Measurements from ENCODE around the gene PCDHA8. TPM values are rescaled to one million over a fixed set of nuclear protein-coding genes. Genes with fewer than 3 reads are reported as not detected.

Gene PCDHA8
- total and polyA plus RNA-seq, 10 of the 15 experiments (the other 5 are each of a cell fraction or from before 2014, with no cell fraction given) = not detected

- DNase-seq (ENCODE audit: low read depth, low spot score) = no peak
- Histone ChIP-seq H3K4me2 (ENCODE audit: control insufficient read depth, insufficient read depth) (no peak overlapping the region), H3K27me3 (replicated peaks in 1 of 2; ENCODE audit: control insufficient read depth in 2 of 2, insufficient read depth in 2 of 2, low read length in 1 of 2) (no peaks in the 10 kb centered on the region), H2AFZ (ENCODE audit: control insufficient read depth, low read depth, low read length) (no peak overlapping the region), H3K27ac (ENCODE audit: control insufficient read depth, insufficient read depth) (no peak overlapping the region), H3K79me2 (ENCODE audit: control insufficient read depth, insufficient read depth, low read length) (no peaks in the 10 kb centered on the region), H3K4me3 (no peak overlapping the region), H3K4me1 (ENCODE audit: control insufficient read depth, insufficient read depth, low read length) (no peaks in the 10 kb centered on the region), H3K9ac (ENCODE audit: control insufficient read depth, insufficient read depth, low read length) (no peak overlapping the region), H4K20me1 (ENCODE audit: control insufficient read depth, insufficient read depth) (no peaks in the 10 kb centered on the region), H3K9me3 (replicated peaks; ENCODE audit: control insufficient read depth, insufficient read depth, low read length) (no peaks in the 10 kb centered on the region; the same call in 2 of the 3 replicates), H3K36me3 (ENCODE audit: control insufficient read depth in 2 of 2, insufficient read depth in 2 of 2, low read length in 1 of 2) (no peaks in the 10 kb centered on the region)
- ChIA-PET RAD21 (ENCODE audit: unreplicated experiment) (no interaction called here), SMC1A (ENCODE audit: uncharacterized antibody, unreplicated experiment) (no interaction called here), CTCF (interaction anchor here (1.5 kb wide), 1 partner anchor 22 kb away, joined by 3 read pairs; no protein-coding TSS in a partner anchor), POLR2A (no interaction called here)
- FAIRE-seq = no peak
- intact Hi-C loops (cut with micrococcal nuclease; ENCODE audit: unreplicated experiment) = no loop called here
- WGBS (ENCODE audit: insufficient coverage, insufficient replicate concordance, low lambda C conversion rate, missing lambda C conversion rate) = 87% methylated on average over 38 of the region's 38 CpGs
- no peak for ATAC-seq
- BruUV-seq (replicated peaks) = no TSS peak
- in situ Hi-C loops (cut with MboI) = loop anchor here (25.0 kb wide), 1 partner anchor 739 kb away; no protein-coding TSS in a partner anchor
- no peak for TF ChIP-seq RFX5 (IDR thresholded peaks at IDR 0.05; ENCODE audit: low read depth, low read length)
- TF ChIP-seq HSF1 (IDR thresholded peaks at IDR 0.05; ENCODE audit: low read depth, low read length) = no peak
- TF ChIP-seq REST (IDR thresholded peaks at IDR 0.05; ENCODE audit: low read depth, low read length) = no peak
- TF ChIP-seq ZZZ3 (IDR thresholded peaks at IDR 0.05; ENCODE audit: control insufficient read depth, insufficient read length, low read depth) = no peak
- TF ChIP-seq CUX1 (IDR thresholded peaks at IDR 0.05; ENCODE audit: insufficient replicate concordance, low read depth, low read length) = no peak
- TF ChIP-seq POLR2A (IDR thresholded peaks at IDR 0.05; ENCODE audit: low read depth, low read length) = no peak
- TF ChIP-seq RB1 (IDR thresholded peaks at IDR 0.05; ENCODE audit: borderline replicate concordance) = no peak
- TF ChIP-seq TAF1 (IDR thresholded peaks at IDR 0.05; ENCODE audit: borderline replicate concordance, low read depth, low read length) = no peak
- TF ChIP-seq ZBTB40 (IDR thresholded peaks at IDR 0.05; ENCODE audit: borderline replicate concordance) = no peak
- no peak for TF ChIP-seq NFYB (IDR thresholded peaks at IDR 0.05; ENCODE audit: insufficient read depth, low read depth, low read length)
Observed at GRCh38 chr5:140823475-140823874, 17.5 kb upstream of the PCDHA8 start.
